ENCODE data around the gene NBPF6.
"Not testable (repeated sequence)": the region's sequence is repeated elsewhere in the genome, so short reads cannot be mapped to it uniquely, and the experiment has no call there.

- TF ChIP-seq CTCF (IDR thresholded peaks at IDR 0.05; ENCODE audit: insufficient read depth, low read length, poor library complexity, severe bottlenecking); EZH2phosphoT487 (conservative IDR thresholded peaks at IDR 0.05; ENCODE audit: low read length): not testable (repeated sequence)
Observed at GRCh38 chr1:108420129-108420528, 30.0 kb upstream of the NBPF6 start.
